ENCODE results near the gene UNC13D. TPM values are rescaled to one million over a fixed set of nuclear protein-coding genes. Genes with fewer than 3 reads are reported as not detected.
"Not testable (repeated sequence)": the region's sequence is repeated elsewhere in the genome, so short reads cannot be mapped to it uniquely, and the experiment has no call there.

The UNC13D gene
- polyA plus RNA-seq, 1 donor (not counting 4 experiments of a cell fraction or from before 2014, with no cell fraction given) = 0.25 TPM

GRCh38 chr17:75872434-75873351 lies 28.5 kb upstream of the UNC13D start:
- peaks cover 41% of the 10 kb centered on the region for H3K4me1 ChIP-seq (ENCODE audit: control insufficient read depth, extremely low read depth, insufficient read depth, low read length)
- peak overlapping the region; percentile 63 for H3K4me2 ChIP-seq (ENCODE audit: control insufficient read depth, extremely low read depth, insufficient read depth, low read depth, low read length)
- H3K27ac ChIP-seq (ENCODE audit: control insufficient read depth, insufficient read depth, low read length) = peak overlapping the region; percentile 74
- H3K27me3 ChIP-seq (ENCODE audit: control insufficient read depth, extremely low read depth, insufficient read depth, low read length) = no peaks in the 10 kb centered on the region
- H4K20me1 ChIP-seq (ENCODE audit: control insufficient read depth, extremely low read depth, insufficient read depth, low read length) = no peaks in the 10 kb centered on the region
- dilution Hi-C loops (cut with MboI; ENCODE audit: extremely low pct_ligation_motif_present, low sequenced_read_pairs) = no loop called here
- DNase-seq (ENCODE audit: low read depth, low spot score) = no peak
- FAIRE-seq = peak; percentile 78
- no peak for TF ChIP-seq CTCF (optimal IDR thresholded peaks at IDR 0.05 in 1 of 3, IDR thresholded peaks at IDR 0.05 in 1 of 3, conservative IDR thresholded peaks at IDR 0.05 in 1 of 3; ENCODE audit: extremely low read depth in 1 of 3, insufficient read depth in 2 of 3, low read length in 3 of 3)
- TF ChIP-seq EZH2 (IDR thresholded peaks at IDR 0.05; ENCODE audit: low read length) = no peak
- H3K9ac ChIP-seq (ENCODE audit: control insufficient read depth, extremely low read depth, insufficient read depth, low read length) = peak overlapping the region; percentile 66
- peak overlapping the region in 1 of 3 experiments; percentile 11 for H3K4me3 ChIP-seq (ENCODE audit: control insufficient read depth in 2 of 3, extremely low read depth in 1 of 3, insufficient read depth in 2 of 3, low read depth in 1 of 3, low read length in 3 of 3)
- no peaks in the 10 kb centered on the region for H3K9me3 ChIP-seq (ENCODE audit: control insufficient read depth, low read depth, low read length)
- H3K9me1 ChIP-seq (ENCODE audit: control insufficient read depth, extremely low read depth, insufficient read depth, low read length) = no peaks in the 10 kb centered on the region
- no peaks in the 10 kb centered on the region for H3K36me3 ChIP-seq (ENCODE audit: control insufficient read depth in 2 of 2, extremely low read depth in 1 of 2, insufficient read depth in 2 of 2, low read length in 2 of 2)
- H2AFZ ChIP-seq (ENCODE audit: control insufficient read depth, low read length) = peak overlapping the region; percentile 72
- no peaks in the 10 kb centered on the region for H3K79me2 ChIP-seq (ENCODE audit: control insufficient read depth, insufficient read depth, low read length)

GRCh38 chr17:75870228-75870627 lies 26.0 kb upstream of the UNC13D start:
- FAIRE-seq; H2AFZ ChIP-seq (ENCODE audit: control insufficient read depth, low read length); H3K27me3 ChIP-seq (ENCODE audit: control insufficient read depth, extremely low read depth, insufficient read depth, low read length); H3K9ac ChIP-seq (ENCODE audit: control insufficient read depth, extremely low read depth, insufficient read depth, low read length); H3K4me2 ChIP-seq (ENCODE audit: control insufficient read depth, extremely low read depth, insufficient read depth, low read depth, low read length); H3K79me2 ChIP-seq (ENCODE audit: control insufficient read depth, insufficient read depth, low read length); DNase-seq (ENCODE audit: low read depth, low spot score); H3K36me3 ChIP-seq (ENCODE audit: control insufficient read depth in 2 of 2, extremely low read depth in 1 of 2, insufficient read depth in 2 of 2, low read length in 2 of 2); H3K4me3 ChIP-seq (ENCODE audit: control insufficient read depth in 2 of 3, extremely low read depth in 1 of 3, insufficient read depth in 2 of 3, low read depth in 1 of 3, low read length in 3 of 3); H4K20me1 ChIP-seq (ENCODE audit: control insufficient read depth, extremely low read depth, insufficient read depth, low read length); H3K27ac ChIP-seq (ENCODE audit: control insufficient read depth, insufficient read depth, low read length); dilution Hi-C loops (cut with MboI; ENCODE audit: extremely low pct_ligation_motif_present, low sequenced_read_pairs); H3K9me1 ChIP-seq (ENCODE audit: control insufficient read depth, extremely low read depth, insufficient read depth, low read length); H3K9me3 ChIP-seq (ENCODE audit: control insufficient read depth, low read depth, low read length): not testable (repeated sequence)
- peaks cover 18% of the 10 kb centered on the region for H3K4me1 ChIP-seq (ENCODE audit: control insufficient read depth, extremely low read depth, insufficient read depth, low read length)
